Heart left ventricle (tissue), 16 donors: ENCODE data around the gene RPL26. TPM values are rescaled to one million over a fixed set of nuclear protein-coding genes. Genes with fewer than 3 reads are reported as not detected.

Experiments
- ATAC-seq, 4 donors: fragments of 200-7000 bp; cut with Tn5 transposase; one replicate each; pipeline ENCODE4 v1.9.1; 2020 to 2022; ENCODE audit warnings: moderate library complexity in 4 of 4, mild to moderate bottlenecking in 3 of 4, moderate number of reproducible peaks in 1 of 4
- DNase-seq, 5 donors: peaks; one replicate each; pipeline ENCODE4 v3.0.0-alpha.2; 2020
- H3K27ac ChIP-seq, 12 donors: fragments of 200-600 bp; sonication (generic) in 4 of 12; one replicate each; pipeline versions ENCODE4 v1.5.0 to v1.8.0; 2016 to 2022; ENCODE audit warnings: mild to moderate bottlenecking in 2 of 12
- H3K27me3 ChIP-seq, 9 donors: fragments of 200-600 bp; sonication (generic) in 2 of 9; one replicate each; pipeline versions ENCODE4 v1.5.1 to v1.8.0; 2016 to 2022; ENCODE audit warnings: mild to moderate bottlenecking in 3 of 9
- H3K36me3 ChIP-seq, 9 donors: fragments of 200-600 bp; sonication (generic) in 2 of 9; one replicate each; pipeline versions ENCODE4 v1.5.0 to v1.8.0; 2018 to 2022; ENCODE audit warnings: mild to moderate bottlenecking in 2 of 9
- H3K4me1 ChIP-seq, 12 donors: fragments of 200-600 bp; sonication (generic) in 4 of 12; one replicate each; pipeline versions ENCODE4 v1.5.0 to v1.8.0; 2016 to 2022; ENCODE audit warnings: mild to moderate bottlenecking in 3 of 12
- H3K4me3 ChIP-seq, 12 donors: fragments of 200-600 bp; sonication (generic) in 4 of 12; one replicate each; pipeline versions ENCODE4 v1.5.0 to v1.8.0; 2017 to 2022; ENCODE audit warnings: mild to moderate bottlenecking in 9 of 12, moderate library complexity in 4 of 12
- H3K9me3 ChIP-seq, 12 donors: fragments of 200-600 bp; sonication (generic) in 4 of 12; one replicate each; pipeline versions ENCODE4 v1.5.0 to v1.8.0; 2016 to 2022; ENCODE audit warnings: mild to moderate bottlenecking in 1 of 12
- CTCF ChIP-seq, 12 donors: fragments of 200-600 bp; sonication (generic) in 4 of 12; IDR thresholded peaks; one replicate each; pipeline versions ENCODE4 v1.5.0 to v1.8.0; 2018 to 2022; ENCODE audit warnings: antibody characterized with exemption in 12 of 12, mild to moderate bottlenecking in 5 of 12
- POLR2A ChIP-seq, 2 donors: fragments of 450-650 bp; IDR thresholded peaks; one replicate each; pipeline ENCODE4 v1.6.1; 2017; ENCODE audit warnings: antibody characterized with exemption in 2 of 2, mild to moderate bottlenecking in 2 of 2, moderate library complexity in 2 of 2
- WGBS, 4 donors: extraction: QIAGEN DNeasy Blood & Tissue Kit in 2 of 4; methylation state at CpG; one replicate each; pipeline versions ENCODE4 v1.1.5 to v1.1.7; 2013 to 2018; 5-methylcytosine and 5-hydroxymethylcytosine counted together
- intact Hi-C, 10 donors: fragments of 100-400 bp; cut with DNase I; formaldehyde crosslinking; loops; one replicate each; pipeline versions ENCODE4 v1.11.1 to v1.14.2; 2022
- polyA plus RNA-seq, 2 donors: library from polyadenylated mRNA; stranded (reverse); fragments of 200-250 nt; gene quantifications; one replicate each; pipeline ENCODE4 v1.2.3, GENCODE V29; 2013
- total RNA-seq, 9 donors: library from RNA; depleted of rRNA in 2 of 9; stranded (reverse); fragments of >200 nt in 2 of 9; fragmentation: NEBNext Ultra II Directional in 3 of 9; extraction: Animal tissue kit (Norgen Biotek cat#: 25700) in 3 of 9; gene quantifications; one replicate each; pipeline versions ENCODE4 v1.1.0 to v1.2.4, GENCODE V29; 2016 to 2023
- donor health status: ischemic (EF 13 %, LVEDD 7.1; RV severe dilation, severe dysfunction).
- donor health status: healthy with polysubstance abuse.
- donor health status: DM: no; HTN: yes; CAD: no.
- donor health status: DM: no; HTN: no; CAD: no.
- donor health status: ischemic (EF 25% LVEDD 6.9; RV normal size, moderate dysfunction).
- donor health status: ischemic (EF 25% LVEDD 5.7; RV mildly dilated, moderate dysfunction).
- donor health status: healthy.
- donor health status: DM: yes; HTN: yes; CAD: no.
- donor health status: ischemic (EF 35%, LVEDD 5.7; RV mildly dilated, moderate dysfunction).
- donor health status: nonischemic (EF 11% LVEDD 7.7; RV severe dilation, severe dysfunction).
- donor health status: DM: yes; HTN: yes; CAD: no.
- donor health status: PGD.
- donor health status: ischemic (EF 29% LVEDD 5.4; RV normal size, mild dysfunction).
- donor health status: nonischemic (EF 23%, LVEDD 6.1; RV moderate dilation, normal function).

RPL26 gene
- total and polyA plus RNA-seq, 11 donors = 967 to 4,104 (median 1,265) TPM

- Histone ChIP-seq H3K27me3 (no peaks in the 10 kb centered on the region), H3K36me3 (peaks cover 0 to 10% (median 5%) of the 10 kb centered on the region in 9 donors), H3K4me3 (peak overlapping the region in 2 of 12 donors; percentile 2 to 4), H3K27ac (peak overlapping the region; percentile 37 to 89 (median 70)), H3K4me1 (peaks cover 0 to 53% (median 27%) of the 10 kb centered on the region in 12 donors), H3K9me3 (no peaks in the 10 kb centered on the region)
- 43 to 65% (median 47%) methylated on average over 5 of the region's 5 CpGs for WGBS, 4 donors
- intact Hi-C loops = loop anchor here in 3 of 10 donors (5.0 kb wide), 2 partner anchors 32 to 47 kb away; partner anchors contain the start of gene ARHGEF15 (in 2 of the 3)
- DNase-seq = peak in 1 of 5 donors; percentile 39
- TF ChIP-seq POLR2A (IDR thresholded peaks at IDR 0.05) (no peak), CTCF (IDR thresholded peaks at IDR 0.05) (no peak)
- ATAC-seq = peak; percentile 60 to 95 (median 90)
Observed at GRCh38 chr17:8359769-8360168, 23.2 kb downstream of the RPL26 start.

GRCh38 chr17:8357910-8358309 lies 25.1 kb downstream of the RPL26 start:
- H3K4me1 ChIP-seq = peaks cover 0 to 63% (median 26%) of the 10 kb centered on the region in 12 donors
- H3K27ac ChIP-seq = no peak overlapping the region
- H3K27me3 ChIP-seq = no peaks in the 10 kb centered on the region
- ATAC-seq (no peak), DNase-seq (no peak)
- no peaks in the 10 kb centered on the region for H3K36me3 ChIP-seq
- intact Hi-C loops = no loop called here
- H3K9me3 ChIP-seq = no peaks in the 10 kb centered on the region
- WGBS, 4 donors = 88 to 96% (median 90%) methylated on average over 3 of the region's 3 CpGs
- TF ChIP-seq POLR2A (IDR thresholded peaks at IDR 0.05) (no peak), CTCF (IDR thresholded peaks at IDR 0.05) (no peak)
- H3K4me3 ChIP-seq = no peak overlapping the region

GRCh38 chr17:8354236-8354635 lies 28.8 kb downstream of the RPL26 start:
- no peak for TF ChIP-seq CTCF (IDR thresholded peaks at IDR 0.05)
- TF ChIP-seq POLR2A (IDR thresholded peaks at IDR 0.05) = no peak
- WGBS, 4 donors = 45 to 62% (median 54%) methylated on average over 8 of the region's 8 CpGs
- DNase-seq = no peak
- H3K27me3 ChIP-seq = no peaks in the 10 kb centered on the region
- no peak overlapping the region for H3K4me3 ChIP-seq
- peak in 1 of 4 donors; percentile 21 for ATAC-seq
- intact Hi-C loops = no loop called here
- no peaks in the 10 kb centered on the region for H3K9me3 ChIP-seq
- peaks cover 0 to 30% (median 6%) of the 10 kb centered on the region in 12 donors for H3K4me1 ChIP-seq
- peak overlapping the region in 5 of 12 donors; percentile 16 to 52 (median 38) for H3K27ac ChIP-seq
- H3K36me3 ChIP-seq = no peaks in the 10 kb centered on the region

- no peak for DNase-seq
- no peaks in the 10 kb centered on the region for H3K36me3 ChIP-seq
- ATAC-seq = peak in 1 of 4 donors; percentile 16
- no peak overlapping the region for H3K4me3 ChIP-seq
- peaks cover 0 to 1% (median 0%) of the 10 kb centered on the region in 9 donors for H3K27me3 ChIP-seq
- peak overlapping the region in 5 of 12 donors; percentile 16 to 52 (median 35) for H3K27ac ChIP-seq
- intact Hi-C loops = no loop called here
- H3K9me3 ChIP-seq = no peaks in the 10 kb centered on the region
- WGBS, 4 donors = 65 to 79% (median 68%) methylated on average over 7 of the region's 7 CpGs
- peaks cover 0 to 24% (median under 1%) of the 10 kb centered on the region in 12 donors for H3K4me1 ChIP-seq
- TF ChIP-seq CTCF (IDR thresholded peaks at IDR 0.05) = no peak
- no peak for TF ChIP-seq POLR2A (IDR thresholded peaks at IDR 0.05)
Observed at GRCh38 chr17:8353736-8354135, 29.3 kb downstream of the RPL26 start.
